Activated CD4-positive, CD25-positive, alpha-beta regulatory T cell (primary cell): ENCODE results near the gene CACNA1C.

Source experiments
- DNase-seq, 4 experiments: peaks; one replicate each; lab custom pipeline; 2025; lab: John Stamatoyannopoulos, UW

Gene CACNA1C

DNA sequence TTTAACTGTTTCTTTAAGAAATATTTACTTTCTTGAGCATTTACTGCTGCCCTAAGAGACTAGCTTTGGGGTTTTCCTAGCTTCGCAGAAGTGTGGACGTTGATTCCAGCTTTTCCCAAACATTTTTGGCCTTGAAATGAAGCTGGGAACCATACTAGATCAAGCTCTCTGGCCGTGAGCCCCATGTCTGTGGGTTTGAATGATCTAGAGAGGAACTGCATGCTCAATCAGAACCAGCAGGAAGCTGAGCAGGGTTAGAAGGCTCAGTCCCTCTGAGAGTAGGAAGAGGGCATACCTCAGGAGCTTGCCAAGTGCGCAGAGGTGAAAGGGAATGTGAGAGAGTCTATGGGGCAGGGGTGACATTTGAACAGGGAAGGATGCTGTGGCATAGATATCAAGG, 292.1 kb downstream of the CACNA1C start:
- DNase-seq = no peak

- no peak for DNase-seq
Observed at GRCh38 chr12:2345902-2346301, 293.1 kb downstream of the CACNA1C start.

GRCh38 chr12:2346416-2346815, 293.6 kb downstream of the CACNA1C start:
- no peak for DNase-seq

DNA sequence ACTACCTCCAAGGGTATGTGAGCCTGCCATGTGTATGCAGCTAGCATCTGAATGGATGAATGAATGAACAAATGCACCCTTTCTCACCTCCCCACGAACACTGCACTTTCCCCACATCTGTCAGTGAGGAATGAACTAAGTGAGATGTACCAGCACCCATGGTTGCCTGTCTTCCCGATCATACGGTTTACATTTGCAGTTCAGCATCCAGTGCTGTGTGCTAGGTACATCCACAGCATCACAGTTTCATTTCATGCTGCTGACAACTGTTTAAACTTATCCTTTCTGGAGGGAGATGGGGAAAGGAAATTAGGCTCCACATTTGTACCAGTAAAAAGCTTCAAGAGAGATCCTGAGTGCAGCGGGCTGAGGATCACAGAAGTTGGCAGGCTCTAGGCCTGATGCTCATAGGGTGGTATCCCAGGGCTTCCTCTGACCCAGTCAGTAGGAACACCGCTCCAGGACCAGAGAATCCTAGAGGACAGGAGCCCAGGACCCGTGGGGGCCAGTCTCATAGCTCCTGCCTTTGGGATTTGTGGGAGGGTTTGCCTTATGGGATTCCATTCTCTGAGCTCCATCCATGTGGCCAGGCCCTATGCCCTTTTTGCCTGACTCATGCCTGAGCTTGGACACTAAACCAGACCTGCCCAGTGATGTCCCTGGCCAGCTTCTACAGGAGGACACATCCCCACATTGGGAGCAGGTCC, 294.5 kb downstream of the CACNA1C start:
- no peak for DNase-seq

DNA sequence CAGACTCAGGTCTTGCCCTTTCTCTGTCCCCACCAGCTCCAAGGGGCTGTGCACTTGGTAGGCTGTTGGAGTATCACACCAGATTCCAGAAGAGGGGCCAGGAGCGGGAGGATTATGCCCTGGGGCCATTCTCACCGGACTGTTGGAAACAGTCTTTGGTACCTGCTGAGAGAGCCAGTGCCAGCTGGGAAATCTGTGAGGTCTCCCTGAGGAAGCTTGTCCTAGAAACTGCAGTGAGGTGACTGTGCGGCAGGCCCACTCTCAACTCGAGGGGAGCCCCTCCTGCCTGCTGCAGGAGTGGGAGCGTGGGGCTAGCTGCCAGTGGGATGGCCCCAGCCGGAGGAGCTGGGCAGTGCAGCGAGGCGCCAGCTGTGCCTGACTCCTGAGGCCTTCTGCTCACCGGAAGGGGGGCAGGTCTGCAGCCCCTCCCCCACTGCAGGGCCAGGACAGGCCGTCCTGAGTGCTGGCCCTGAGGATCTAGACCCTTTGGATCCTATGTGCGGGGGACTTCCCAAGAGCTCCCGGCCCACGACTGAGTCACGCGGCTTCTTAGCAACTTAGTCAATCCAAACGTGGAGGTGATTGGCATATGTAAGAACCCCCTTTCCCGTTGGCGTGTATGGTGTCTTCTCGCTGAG, 295.2 kb downstream of the CACNA1C start:
- DNase-seq = no peak

DNA sequence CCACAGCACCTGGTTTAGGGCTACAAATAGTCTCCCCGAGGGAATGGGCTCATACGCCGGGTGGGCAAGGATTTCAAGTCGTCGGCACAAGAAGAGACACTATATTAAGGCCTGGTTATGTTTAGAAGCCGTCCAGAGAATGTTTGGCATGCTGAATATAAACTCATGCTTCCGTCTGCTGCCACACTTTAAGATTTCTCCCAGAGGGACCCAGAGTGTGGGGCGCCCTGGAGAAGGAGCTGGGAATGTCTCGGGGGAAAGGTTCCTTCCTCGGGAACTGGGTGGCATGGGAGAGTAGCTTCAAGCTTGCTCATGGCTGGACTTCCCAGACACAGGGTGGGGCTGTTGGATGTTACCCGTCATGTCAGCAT, 295.7 kb downstream of the CACNA1C start:
- no peak for DNase-seq

DNA sequence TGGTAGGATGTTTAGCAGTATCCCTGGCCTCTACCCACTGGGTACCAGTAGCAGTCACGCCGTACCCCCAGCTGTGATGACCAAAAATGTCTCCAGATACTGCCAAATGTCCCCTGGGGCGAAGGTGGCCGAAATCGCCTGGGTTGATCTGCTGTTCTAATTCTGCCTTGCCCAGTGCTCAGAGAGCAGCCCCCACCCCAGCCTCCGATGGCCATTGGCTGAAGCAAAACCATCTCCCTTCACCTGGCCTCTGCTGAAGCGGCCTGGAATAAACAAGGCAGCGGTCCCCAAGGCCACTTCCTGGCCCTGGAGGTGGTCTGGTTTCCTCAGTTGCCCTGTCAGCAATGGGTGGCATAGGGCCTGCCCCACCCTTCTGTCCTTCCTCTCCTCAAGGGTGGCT, 298.4 kb downstream of the CACNA1C start:
- no peak for DNase-seq

DNA sequence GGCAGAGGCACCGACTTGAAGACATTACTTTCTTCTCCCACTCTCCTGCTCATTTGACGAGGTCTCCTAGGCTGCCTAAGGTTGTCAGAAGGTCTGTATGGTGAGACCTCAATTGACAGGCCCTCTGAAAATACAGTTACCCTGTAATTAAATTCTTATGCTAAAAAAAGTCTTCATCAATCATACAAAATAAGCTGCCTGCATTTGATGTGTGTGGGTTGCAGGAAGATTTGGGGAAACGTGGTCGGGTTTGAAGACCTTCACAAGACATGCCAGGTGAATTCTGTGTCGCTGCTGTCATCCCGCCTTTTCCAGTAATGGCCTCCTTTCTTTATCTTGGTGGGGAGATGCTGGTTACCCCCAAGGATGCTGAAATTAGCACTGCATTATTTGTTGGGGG, 299.4 kb downstream of the CACNA1C start:
- DNase-seq = no peak

- no peak for DNase-seq
Observed at GRCh38 chr12:2353281-2353680, 300.5 kb downstream of the CACNA1C start.

DNA sequence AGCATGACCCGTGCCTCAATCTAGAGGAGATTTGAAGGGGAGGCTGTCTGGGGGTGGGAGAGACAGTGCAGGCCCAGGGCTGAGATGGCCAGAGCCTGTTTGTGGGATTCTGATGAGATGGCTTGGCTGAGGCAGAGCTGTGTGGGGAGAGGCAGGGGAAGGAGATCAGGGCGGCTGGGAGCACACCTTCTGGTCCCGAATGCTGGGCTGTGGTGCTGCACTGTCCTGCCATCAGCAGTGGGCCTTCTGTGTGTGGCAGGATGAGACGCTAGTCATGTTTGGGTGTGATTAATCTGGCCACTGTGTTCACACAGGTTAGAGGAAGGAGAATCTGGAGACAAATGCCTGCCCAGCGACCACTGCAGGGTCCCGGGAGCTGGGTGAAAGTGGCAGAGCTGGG, 300.9 kb downstream of the CACNA1C start:
- no peak for DNase-seq

DNA sequence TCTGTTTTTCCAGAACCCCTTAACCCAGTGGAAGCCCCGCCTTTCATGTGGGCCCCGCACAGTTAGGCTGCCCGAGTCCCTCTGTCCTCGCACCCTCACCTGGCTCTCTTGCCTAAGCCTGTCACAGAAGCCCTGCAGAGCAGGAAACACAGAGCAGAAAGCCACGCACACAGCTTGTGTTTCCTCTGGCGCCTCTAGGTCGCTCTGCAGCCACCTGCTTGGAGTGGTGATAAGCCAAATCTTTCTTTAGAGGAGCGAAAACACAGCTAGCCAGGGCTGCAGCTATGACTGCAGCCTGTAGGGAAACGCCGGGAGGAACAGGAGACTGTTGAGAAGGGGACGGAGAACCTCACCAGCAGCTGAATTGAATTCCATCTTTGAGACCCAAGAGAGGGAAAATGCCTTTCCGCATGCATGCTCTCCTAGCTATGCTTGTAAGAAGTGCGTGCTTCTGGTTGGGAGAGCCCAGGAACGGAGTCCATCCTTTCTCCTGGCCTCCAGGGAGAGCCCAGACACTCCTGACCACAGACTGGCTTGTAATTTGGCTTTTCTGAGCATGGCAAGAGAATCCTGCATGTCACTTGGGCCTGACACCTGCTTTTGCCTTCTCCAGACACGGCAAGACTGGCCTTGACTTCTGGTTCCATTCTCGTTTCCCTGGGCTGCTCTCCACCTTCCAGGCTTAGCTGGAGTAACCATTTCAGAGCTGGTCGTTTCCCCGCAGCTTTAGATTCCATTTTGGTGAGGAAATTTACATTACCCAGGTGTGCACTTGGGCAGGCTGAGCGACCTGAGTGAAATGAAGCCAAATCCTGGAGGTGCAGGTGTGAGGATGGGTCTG, 301.6 kb downstream of the CACNA1C start:
- no peak for DNase-seq

DNA sequence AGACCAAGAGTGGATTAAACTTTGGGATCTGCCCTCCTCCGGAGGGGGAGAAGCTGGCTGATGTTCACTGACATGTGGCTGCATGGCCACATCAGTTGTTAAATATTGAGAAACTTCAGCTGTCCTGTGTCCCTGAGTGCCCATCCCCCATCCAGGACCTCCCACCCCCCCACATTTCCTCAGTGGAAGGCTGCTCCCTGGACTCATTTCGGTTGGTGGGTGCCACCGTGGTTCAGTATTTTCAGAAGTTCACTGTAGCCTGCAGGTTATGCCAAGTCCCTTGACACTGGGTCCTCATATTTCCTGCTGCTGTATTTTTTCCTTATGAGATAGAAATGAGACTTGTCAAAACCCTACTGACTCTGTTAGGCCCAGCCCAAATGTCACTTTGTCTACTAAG, 302.4 kb downstream of the CACNA1C start:
- no peak for DNase-seq

GRCh38 chr12:2355604-2356003, 302.8 kb downstream of the CACNA1C start:
- no peak for DNase-seq

DNA sequence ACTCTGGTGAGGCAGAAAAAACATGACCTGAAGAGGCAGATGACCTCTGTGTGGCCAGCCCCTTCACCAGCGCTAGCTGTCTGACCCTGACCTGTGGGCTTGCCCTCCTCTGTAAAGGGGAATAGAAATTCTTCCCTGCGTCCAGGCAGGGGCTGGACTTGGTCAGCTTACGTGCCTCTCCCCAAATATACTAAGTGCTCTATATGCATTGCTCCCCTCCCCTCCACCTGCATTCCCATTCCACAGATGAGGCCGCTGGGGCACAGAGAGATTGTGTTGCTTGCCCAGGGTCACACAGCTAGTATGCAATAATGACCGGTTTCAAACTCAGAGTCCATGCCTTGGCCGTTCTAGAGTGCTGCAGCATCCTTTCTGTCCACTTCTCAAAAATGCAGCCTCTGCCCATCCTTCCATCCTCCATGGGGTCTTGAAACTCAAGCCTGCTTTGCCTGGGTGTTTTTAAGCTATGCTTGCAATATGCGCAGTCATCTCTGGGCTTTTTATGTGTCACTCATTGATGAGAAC, 303.9 kb downstream of the CACNA1C start:
- no peak for DNase-seq

GRCh38 chr12:2358986-2359658, 306.3 kb downstream of the CACNA1C start:
- DNase-seq = no peak

- no peak for DNase-seq
Observed at GRCh38 chr12:2359725-2360629, 307.2 kb downstream of the CACNA1C start.

DNA sequence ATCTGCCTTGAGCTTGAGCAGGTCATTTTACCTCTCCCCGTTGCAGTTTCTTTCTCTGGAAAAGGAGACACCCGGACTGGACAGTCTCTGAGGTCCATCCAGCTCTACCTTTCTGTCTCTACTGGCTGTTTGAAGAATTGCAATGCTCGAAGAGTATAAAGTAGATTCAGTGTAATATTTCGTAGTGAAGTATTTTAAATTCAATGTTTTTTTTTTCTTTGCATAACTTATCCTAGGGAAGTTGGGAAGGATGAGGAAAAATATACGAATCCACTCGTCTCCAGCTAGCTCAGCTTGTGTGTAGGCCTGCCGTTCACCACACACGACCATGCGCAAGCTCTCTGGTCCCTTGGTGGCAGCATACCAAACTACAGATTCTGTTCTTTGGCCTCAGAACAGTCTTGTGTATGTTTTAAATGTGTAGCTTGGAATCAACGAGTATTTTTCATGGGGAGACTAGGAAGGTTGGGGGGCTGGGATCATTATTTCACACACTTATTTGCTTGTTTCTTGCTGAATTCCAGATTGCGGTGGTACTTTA, 307.9 kb downstream of the CACNA1C start:
- DNase-seq = no peak

DNA sequence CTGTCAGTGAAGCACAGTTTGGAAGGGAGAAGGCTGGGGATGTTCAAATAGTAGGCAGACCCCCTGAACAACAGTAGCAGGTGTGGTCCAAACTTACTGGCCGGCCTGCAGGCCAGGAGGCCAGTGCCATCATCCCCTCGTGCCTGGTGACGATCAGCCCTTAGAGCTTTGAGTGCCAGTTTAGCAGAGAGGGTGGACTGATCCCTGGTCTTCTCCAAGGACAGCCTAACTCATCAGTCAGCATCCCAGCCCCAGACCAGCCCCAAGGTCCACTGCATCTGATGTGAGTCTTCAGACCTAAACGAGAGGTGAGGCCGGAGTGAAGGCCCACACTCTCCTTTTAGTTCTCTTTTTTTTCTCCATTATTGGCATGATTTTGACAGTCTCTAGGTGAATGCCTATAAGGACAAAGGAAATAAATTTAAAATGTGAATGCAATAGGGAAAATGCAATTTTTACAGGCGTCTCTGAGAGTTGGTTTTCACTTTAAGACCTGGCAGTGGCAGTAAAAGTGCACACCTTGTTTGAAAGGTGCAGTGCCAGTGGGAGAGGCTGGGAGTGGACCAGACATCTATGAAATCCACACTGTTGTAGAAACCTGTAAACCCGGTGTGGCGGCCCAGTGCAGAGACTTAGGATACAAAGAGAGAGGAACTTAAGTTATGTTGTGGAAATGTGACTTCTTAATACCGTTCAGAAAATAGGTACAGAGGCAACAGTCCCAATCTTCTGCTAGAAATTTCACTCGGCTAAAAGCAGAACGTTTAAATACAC, 311.2 kb downstream of the CACNA1C start:
- DNase-seq = no peak

- DNase-seq = no peak
Observed at GRCh38 chr12:2364631-2365051, 311.9 kb downstream of the CACNA1C start.

GRCh38 chr12:2366711-2367110, 313.9 kb downstream of the CACNA1C start:
- DNase-seq = no peak
